GM10266 (cell line): Measurements from ENCODE around the gene FAM43B.

Source experiments
- DNase-seq: peaks from one replicate; pipeline ENCODE4 v3.0.0; 2012; ENCODE audit errors: extremely low spot score
- TF ChIP-seq, protein P1 (sequence below): IDR thresholded peaks from 2 replicates; pipeline ENCODE4 v1.5.1; 2012; ENCODE audit warnings: mild to moderate bottlenecking, low read depth; ENCODE audit not compliant: control insufficient read depth, insufficient read depth; ENCODE audit errors: missing control alignments

FAM43B gene

DNA sequence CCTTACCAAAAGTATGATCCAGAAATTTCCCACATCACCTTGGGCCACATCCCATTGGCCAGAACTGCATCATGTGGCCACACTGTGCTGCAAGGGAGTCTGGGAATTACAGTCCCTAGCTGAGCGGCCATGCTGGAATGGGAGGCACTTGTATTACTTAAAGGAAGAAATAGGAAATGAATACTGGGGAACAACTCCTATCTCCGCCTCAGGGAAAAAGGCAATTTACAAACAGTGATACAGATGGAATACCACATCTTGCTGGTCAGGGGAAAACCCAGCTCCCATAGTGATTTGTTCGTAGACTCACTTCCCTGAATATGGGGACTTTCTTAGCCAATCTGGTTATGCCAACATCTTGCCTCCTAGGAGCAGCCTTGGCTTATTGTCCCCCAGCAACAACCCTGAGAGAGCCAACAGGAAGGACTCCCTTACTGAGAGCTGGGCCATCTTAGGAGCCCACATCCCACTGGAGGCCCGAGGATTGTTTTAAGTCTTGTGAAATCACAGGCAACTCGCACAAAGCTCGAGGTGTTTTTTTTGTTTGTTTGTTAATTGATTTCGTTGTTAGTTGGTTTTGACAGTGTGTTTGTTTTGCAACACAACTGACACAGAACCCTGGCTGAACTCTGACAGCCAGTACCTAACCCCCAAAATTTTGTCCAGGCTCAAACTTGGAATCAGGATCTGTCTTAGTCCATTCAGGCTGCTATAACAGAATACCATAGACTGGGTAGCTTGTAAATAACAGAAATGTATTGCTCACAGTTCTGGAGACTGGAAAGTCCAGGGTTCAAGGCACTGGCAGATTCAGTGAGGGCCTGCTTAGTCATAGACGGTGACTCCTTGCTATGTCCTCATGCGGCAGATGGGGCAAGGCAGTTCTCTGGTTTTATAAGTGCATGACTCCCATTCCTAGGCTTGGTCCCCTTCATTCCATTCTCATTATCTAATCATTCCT is 51.4 kb downstream of the FAM43B start:
- DNase-seq: no peak

More for the DNA sequence above, 51.4 kb downstream of the FAM43B start:
- TF ChIP-seq, protein P1, sequence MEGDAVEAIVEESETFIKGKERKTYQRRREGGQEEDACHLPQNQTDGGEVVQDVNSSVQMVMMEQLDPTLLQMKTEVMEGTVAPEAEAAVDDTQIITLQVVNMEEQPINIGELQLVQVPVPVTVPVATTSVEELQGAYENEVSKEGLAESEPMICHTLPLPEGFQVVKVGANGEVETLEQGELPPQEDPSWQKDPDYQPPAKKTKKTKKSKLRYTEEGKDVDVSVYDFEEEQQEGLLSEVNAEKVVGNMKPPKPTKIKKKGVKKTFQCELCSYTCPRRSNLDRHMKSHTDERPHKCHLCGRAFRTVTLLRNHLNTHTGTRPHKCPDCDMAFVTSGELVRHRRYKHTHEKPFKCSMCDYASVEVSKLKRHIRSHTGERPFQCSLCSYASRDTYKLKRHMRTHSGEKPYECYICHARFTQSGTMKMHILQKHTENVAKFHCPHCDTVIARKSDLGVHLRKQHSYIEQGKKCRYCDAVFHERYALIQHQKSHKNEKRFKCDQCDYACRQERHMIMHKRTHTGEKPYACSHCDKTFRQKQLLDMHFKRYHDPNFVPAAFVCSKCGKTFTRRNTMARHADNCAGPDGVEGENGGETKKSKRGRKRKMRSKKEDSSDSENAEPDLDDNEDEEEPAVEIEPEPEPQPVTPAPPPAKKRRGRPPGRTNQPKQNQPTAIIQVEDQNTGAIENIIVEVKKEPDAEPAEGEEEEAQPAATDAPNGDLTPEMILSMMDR: no peak
